Measurements from ENCODE around the gene DCLK1.

- no peak for TF ChIP-seq CTCF (IDR thresholded peaks at IDR 0.05)
- no peak for TF ChIP-seq POLR2AphosphoS5 (IDR thresholded peaks at IDR 0.05; ENCODE audit: low read depth, low read length)
These were observed 136.8 kb downstream of the DCLK1 start for GRCh38 chr13:35994131-35994966.
